HG03159 (cell line): ENCODE results near the gene WDR45B.
"Not testable (repeated sequence)": the region's sequence is repeated elsewhere in the genome, so short reads cannot be mapped to it uniquely, and the experiment has no call there.

Experiments
- ATAC-seq: cut with Tn5 transposase; IDR thresholded peaks from one replicate; pipeline ENCODE4 v1.9.1; 2021; ENCODE audit warnings: mild to moderate bottlenecking, moderate library complexity; ENCODE audit not compliant: unreplicated experiment

WDR45B gene

DNA sequence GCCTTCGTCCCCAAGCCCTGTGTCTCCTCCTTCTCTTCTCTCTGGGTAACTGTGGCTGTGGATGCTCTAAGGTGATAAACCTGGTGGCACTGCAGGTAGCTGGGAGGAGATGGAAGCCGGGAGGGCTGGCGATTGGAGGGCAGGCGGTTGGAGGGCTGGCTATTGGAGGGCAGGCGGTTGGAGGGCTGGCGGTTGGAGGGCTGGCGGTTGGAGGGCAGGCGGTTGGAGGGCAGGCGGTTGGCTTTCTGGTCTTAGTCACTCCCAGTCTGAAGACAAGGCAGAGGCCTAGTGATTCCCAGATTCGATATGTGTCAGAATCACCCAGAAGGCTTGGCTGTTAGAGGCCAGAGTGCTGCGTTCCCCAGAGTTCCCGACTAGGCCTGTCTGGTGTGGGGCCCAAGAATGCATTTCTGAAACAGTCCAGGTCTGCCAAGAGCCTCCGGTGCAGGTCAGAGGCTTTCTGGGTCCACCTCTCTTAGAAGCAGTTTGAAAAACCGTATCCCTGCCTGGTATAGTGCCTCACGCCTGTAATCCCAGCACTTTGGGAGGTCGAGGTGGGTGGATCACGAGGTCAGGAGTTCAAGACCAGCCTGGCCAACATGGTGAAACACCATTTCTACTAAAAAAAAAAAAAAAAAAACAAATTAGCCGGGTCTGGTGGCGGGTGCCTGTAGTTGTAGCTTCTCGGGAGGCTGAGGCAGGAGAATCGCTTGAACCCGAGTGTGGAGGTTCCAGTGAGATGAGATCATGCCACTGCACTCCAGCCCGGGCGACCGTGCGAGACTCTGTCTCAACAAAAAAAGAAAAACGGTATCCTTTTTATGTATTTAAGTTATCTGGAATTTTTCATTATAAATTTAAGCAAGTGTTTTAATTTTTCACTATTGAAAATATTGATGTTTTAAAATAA lies 59.7 kb downstream of the WDR45B start:
- ATAC-seq = no peak

DNA sequence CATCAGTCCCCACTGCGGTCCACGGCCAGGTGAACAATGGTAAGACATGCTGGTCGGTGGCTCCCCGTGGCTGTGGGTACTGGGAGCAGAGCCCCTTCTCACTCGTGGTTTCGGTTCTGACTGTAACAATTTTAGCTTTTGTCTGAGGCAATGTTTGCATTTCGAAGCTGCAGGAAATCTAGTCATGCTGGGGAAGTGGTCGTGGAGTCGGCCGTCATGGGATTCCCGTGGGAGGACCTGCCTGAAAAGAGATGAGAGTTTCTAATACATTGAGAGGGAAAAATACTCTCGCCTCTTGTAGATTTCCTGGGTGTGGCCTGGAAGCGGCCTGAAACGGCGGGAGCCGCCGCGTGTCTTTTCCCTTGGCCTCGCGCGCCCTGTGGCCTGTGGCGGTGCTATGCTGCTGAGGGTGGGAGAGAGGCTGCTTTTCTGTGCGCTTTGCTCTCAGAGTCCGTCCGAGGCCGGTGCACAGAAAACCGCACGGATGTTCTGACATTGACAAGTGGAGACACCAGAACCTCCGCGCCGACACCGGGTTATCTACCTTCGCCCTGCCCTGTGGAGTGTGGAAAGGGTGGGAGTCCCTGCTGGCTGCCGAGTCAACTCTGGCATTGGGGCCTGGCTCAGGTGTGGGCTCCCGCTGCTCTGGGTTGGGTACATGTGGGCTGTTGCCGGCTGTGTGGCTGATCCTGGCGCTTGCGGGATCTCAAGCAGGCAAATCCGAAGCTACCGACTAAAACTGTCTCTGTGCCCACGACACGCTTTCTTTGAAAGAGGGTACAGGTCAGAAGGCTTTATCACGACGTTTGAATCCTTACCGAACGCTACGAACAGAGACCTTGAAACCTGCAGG lies 60.8 kb downstream of the WDR45B start:
- ATAC-seq = no peak

DNA sequence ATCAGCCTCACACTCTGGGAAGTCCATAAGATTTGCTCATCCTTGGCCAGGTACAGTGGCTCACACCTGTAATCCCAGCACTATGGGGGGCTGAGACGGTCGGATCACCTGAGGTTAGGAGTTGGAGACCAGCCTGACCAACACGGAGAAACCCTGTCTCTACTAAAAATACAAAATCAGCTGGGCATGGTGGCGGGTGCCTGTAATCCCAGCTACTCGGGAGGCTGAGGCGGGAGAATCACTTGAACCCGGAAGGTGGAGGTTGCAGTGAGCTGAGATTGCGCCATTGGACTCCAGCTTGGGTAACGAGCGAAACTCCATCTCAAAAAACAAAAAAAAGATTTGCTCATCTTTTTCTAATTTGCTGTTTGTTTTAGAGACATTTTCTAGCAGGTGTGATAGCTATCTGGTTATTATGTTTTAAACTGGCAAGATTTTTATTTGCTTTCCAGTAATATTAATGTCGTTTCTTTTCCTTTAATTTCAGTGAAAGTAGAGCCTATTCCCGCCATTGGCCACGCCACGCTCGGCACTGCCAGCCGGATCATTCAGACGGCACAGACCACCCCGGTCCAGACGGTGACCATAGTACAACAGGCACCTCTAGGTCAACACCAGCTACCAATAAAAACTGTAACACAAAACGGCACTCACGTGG lies 61.5 kb downstream of the WDR45B start:
- no peak for ATAC-seq

DNA sequence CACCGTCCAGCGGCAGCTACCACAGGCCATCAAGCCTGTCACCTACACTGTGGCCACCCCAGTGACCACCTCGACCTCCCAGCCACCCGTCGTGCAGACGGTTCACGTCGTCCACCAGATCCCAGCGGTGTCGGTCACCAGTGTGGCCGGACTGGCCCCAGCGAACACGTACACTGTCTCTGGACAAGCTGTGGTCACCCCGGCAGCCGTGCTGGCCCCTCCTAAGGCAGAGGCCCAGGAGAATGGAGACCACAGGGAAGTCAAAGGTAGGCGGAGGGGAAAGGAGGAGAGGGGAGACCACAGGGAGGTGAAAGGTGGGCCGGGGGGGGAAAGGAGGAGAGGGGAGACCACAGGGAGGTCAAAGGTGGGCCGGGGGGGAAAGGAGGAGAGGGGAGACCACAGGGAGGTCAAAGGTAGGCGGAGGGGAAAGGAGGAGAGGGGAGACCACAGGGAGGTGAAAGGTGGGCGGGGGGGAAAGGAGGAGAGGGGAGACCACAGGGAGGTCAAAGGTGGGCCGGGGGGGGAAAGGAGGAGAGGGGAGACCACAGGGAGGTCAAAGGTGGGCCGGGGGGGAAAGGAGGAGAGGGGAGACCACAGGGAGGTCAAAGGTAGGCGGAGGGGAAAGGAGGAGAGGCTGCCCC lies 62.2 kb downstream of the WDR45B start:
- not testable (repeated sequence) for ATAC-seq

DNA sequence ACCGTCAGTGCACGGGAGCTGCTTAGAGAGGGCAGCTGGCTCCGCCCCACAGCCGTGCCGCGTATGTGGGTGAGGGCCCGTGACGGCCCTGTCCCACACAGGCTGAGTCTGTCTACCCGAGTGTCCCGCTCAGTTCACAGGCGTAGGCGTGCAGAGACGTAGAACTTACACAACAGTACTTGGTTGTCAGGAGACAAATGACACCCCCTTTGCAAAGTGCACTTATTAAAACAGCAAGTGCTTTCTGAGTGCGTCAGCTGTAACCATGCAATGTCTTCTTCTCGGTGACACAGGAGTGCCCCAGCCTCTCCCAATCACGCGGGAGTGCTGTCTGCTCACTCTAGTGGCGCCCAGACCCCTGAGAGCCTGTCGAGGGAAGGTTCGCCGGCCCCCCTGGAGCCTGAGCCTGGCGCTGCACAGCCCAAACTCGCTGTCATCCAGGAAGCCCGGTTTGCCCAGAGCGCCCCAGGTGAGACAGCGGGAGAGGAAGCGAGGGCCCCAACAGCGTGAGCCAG lies 64.5 kb downstream of the WDR45B start:
- ATAC-seq = no peak

DNA sequence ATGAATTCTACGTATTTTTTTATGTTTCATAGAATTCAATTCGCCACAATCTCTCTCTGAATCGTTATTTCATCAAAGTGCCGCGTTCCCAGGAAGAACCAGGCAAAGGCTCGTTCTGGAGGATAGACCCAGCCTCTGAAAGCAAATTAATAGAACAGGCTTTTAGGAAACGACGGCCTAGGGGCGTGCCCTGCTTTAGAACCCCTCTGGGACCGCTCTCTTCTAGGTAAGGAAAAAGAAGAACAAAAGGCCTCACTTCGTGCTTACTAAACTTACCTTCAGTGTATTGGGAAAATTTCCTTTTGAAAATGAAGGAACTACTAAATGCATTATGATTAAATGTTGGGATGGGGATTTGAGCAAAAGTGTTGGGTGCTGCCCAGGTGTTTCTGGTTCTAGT lies 65.5 kb downstream of the WDR45B start:
- ATAC-seq = no peak

DNA sequence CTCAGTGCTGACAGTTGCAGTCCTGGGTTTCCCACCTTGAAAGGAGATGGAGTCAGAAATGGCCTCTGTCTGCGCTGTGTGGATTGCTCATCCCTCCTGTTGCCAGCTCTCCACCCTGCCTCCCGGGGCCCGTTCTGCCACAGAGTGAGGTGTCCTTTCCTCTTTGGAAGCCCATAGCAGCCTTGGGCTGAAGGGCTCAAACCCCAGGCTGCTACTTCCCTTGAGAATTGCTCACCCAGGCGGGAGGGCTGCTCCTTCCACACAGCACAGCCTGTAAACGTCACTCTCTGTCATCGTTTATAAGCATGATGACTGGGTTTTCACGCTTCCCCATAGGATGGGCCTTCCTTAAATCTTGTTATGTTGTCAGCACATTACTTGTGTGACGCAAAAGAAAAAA lies 66.0 kb downstream of the WDR45B start:
- ATAC-seq = no peak

DNA sequence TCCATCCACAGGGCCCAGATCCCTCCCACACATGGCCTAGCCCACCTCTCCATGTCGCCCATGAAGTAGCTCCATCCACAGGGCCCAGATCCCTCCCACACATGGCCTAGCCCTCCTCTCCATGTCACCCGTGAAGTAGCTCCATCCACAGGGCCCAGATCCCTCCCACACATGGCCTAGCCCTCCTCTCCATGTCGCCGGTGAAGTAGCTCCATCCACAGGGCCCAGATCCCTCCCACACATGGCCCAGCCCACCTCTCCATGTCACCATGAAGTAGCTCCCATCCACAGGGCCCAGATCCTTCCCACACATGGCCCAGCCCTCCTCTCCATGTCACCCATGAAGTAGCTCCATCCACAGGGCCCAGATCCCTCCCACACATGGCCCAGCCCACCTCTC lies 68.3 kb downstream of the WDR45B start:
- ATAC-seq = not testable (repeated sequence)

DNA sequence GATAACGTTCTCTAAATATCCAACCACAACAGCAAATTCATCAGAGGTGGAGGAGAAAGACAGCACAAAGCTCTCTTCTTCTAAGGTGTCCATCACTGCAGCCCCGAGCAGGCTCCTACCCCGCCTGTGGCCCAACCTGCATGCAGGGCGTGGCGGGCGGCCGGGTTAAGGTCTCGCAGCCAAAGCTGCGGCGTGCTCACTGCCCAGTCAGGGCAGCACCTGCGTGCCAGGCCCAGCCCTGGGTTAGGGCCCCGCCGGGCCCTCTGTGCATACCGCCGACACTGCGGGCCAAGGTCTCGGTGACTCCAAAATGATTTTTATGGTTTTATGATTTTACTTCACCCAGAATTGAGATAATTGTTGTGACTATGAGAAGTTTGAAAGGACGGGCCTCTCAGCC lies 70.9 kb downstream of the WDR45B start:
- ATAC-seq = no peak

DNA sequence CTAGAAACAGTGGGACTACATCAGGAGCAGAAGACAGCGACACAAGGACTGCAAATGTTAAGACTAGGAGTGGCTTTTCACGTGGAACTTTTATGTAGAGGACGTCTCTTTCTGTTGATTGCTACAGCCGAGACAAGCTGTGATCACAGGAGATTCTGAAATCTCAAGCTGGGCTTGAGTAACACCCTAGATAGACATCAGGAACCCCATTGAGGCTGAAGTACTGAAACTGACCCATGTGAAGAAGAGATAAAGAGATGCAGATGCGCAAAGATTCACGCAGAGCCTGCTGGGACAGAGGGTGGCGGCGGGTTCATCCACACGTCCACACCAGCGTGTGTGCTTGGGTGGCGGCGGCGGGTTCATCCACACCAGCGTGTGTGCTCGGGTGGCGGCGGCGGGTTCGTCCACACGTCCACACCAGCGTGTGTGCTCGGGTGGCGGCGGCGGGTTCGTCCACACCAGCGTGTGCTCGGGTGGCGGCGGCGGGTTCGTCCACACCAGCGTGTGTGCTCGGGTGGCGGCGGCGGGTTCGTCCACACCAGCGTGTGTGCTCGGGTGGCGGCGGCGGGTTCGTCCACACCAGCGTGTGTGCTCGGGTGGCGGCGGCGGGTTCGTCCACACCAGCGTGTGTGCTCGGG lies 72.5 kb downstream of the WDR45B start:
- not testable (repeated sequence) for ATAC-seq

DNA sequence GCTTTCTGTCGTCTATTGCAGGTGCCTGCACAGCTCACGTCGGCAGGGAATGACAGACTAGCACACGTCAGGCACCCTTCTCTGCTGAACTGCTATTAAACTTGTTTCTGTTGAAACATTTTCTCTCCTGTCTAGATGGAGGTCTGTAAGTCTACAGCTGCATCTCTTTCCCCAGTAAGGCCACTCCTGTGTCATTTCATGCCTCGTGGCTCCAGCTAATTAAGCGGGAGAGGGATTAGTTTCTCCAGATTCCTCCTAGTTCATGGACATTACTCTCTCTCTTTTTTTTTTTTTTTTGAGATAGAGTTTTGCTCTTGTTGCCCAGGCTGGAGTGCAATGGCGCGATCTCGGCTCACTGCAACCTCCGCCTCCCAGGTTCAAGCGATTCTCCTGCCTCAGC lies 74.2 kb downstream of the WDR45B start:
- no peak for ATAC-seq

DNA sequence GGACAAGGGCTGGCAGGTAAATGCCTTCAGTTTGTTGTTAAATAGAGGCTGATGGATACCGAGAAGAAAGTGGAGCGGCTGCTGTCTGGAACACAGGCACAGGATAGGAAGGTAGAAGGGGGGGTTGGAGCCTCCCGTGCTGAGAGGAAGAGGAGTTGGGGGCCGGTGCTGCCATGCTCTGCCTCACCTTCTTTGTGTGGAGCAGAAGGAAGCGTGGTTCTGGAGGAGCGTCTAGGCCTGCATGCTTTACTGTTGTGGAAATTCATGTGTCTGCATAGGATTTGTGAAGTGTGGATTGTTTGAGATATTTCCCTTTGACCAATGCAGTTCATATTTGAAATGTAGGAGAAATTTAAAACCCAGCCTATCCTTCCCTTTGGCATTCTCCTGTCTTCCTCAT lies 76.4 kb downstream of the WDR45B start:
- ATAC-seq = no peak

DNA sequence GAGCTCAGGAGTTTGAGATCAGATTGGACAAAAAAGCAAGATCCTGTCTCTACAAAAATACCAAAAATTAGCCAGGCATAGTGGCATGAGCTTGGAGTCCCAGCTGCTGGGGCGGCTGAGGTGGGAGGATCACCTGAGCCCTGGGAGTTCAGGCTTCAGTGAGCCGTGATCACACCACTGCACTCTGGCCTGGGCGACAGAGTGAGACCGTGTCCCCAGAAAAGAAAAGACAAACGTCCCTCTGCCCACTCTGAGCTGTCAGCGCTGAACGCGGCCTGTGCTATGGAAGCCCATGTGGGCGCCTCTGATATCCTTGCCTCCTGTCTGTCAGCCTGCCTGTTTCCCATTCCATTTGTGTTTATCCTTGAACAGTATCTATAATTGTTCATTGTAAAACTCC lies 78.0 kb downstream of the WDR45B start:
- no peak for ATAC-seq

DNA sequence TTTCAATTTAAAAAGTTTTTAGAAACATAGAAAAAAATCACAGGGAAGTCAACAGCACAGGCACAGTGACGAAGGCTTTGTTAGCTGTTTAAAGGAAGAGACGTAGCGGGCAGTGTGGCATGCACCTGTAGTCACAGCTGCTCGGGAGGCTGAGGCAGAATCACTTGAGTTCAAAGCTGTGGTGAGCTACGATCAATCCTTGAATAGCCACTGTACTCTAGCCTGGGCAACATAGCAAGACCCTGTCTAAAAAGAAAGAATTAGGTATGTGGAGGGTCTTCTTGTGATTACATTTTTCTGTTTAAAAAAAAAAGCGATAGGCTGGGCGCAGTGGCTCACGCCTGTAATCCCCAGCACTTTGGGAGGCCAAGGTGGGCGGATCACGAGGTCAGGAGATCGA lies 78.6 kb downstream of the WDR45B start:
- ATAC-seq = no peak

DNA sequence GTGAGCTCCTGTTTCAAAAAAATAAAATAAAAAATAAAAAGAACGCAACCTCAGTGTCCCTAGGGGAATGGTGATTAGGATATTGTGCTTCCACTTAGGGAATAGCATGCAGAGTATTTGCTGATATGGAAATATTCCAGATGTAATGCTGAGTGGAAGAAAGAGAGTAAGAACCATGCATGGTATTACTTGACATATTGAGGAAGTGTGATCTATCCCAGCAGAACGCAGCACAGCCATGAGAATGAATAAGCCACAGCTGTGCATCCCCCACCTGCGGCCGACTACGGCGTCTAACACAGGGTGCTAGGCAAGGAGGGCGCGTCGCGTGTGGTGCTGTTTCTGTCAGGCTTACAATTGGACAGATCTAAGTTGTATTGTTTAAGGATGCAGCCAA lies 79.2 kb downstream of the WDR45B start:
- ATAC-seq = no peak

DNA sequence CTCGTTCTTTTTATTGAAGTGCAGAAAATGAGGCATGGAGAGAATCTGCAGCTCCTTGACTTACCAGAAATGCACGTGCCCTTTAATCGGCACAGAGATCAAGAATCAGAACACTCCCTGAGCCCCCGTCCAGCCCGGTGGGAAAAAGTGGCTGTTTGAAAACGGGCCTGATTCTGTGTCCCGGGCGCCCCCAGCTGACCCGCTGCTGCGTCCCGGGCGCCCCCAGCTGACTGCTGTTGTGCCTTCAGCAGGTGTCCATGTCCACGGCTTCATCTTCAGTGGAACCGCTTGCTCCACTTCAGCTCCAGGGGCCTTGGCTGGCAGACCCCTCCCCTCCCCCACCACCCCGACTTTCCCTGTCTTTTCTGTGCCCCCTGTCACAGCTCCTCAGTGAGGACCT lies 81.0 kb downstream of the WDR45B start:
- ATAC-seq = no peak

DNA sequence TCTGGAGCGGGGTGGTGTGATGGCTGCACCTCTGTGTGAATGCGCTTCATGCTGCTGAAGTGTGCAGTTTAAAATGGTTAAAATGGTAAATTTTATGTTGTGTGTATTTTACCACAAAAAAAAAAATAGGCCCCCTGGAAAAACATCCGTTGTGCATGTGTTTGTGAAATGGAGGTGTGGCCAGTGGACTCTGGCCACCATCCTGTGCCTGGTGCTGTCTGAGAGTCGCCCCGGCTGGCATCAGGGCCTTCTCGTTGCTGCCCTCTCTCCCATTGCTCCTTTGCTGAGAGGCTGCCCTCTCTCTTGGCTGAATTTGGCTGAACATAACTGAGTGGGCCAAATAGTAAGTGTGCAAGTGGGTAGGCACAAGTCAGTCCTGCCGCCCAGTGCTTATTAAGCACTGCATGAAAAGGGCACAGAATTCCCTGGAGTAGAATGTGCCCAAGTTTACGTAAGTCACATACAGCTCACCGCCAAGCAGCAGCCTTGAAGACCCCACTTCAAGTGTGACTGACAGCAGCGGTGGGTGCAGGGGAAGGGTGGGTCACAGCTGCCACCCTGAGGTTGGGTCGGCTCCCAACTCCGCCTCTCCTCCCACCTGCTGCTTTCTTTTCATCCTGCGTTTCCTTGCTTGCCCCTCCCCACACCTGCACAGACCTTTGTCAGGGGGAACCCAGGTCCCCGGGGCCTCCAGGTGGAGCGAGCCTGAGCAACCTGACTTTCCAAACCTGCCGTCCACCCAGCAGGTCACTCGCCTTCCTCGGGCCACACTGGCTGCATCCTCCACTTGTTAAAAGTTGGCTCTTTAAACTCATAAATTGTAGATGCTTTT lies 81.9 kb downstream of the WDR45B start:
- no peak for ATAC-seq

DNA sequence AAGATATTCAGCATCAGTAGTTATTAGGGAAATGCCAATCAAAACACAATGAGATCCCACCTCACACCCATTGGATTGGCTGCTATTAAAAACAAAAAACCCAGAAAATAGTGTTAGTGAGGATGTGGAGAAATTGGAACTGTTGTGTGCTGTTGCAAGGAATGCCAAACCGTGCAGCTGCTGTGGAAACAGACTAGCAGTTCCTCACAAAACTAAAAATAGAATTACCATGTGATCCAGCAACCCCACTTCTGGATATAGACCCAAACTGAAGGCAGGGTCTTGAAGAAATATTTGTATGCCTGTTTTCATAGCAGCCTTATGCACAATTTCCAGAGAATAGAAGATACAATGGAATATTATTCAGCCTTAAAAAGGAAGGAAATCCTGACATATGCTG lies 82.7 kb downstream of the WDR45B start:
- no peak for ATAC-seq
